ENCODE results near the gene AFMID.
A peak's percentile ranks its signal among the peaks of the same experiment; 100 is the strongest.

Gene AFMID

GRCh38 chr17:78173097-78173715 is 14.0 kb upstream of the AFMID start:
- Histone ChIP-seq H3K36me3 (ENCODE audit: insufficient read depth, low read length) (peaks cover 10% of the 10 kb centered on the region; the same call in 1 of the 2 replicates), H3K4me2 (ENCODE audit: low read depth, low read length, poor library complexity, severe bottlenecking) (no peak overlapping the region), H3K4me3 (ENCODE audit: low read length, poor library complexity, severe bottlenecking) (no peak overlapping the region), H4K20me1 (ENCODE audit: insufficient read depth, low read length, poor library complexity, severe bottlenecking) (peaks cover 15% of the 10 kb centered on the region), H3K9ac (ENCODE audit: low read depth, low read length, poor library complexity, severe bottlenecking) (no peak overlapping the region), H3K27me3 (ENCODE audit: insufficient read depth, low read length, poor library complexity, severe bottlenecking) (no peaks in the 10 kb centered on the region), H3K9me3 (ENCODE audit: insufficient read depth, low read depth, low read length) (no peaks in the 10 kb centered on the region), H2AFZ (ENCODE audit: low read length) (no peak overlapping the region), H3K9me2 (replicated peaks; ENCODE audit: low read depth, low read length) (no peaks in the 10 kb centered on the region), H3F3A (ENCODE audit: low read depth) (no peaks in the 10 kb centered on the region), H3K79me2 (ENCODE audit: insufficient read depth, low read length) (no peaks in the 10 kb centered on the region; the same call in 1 of the 2 replicates), H3K4me1 (ENCODE audit: insufficient read depth, low read length, poor library complexity, severe bottlenecking) (peaks cover 15% of the 10 kb centered on the region)
- TF ChIP-seq EZH2phosphoT487 (IDR thresholded peaks at IDR 0.05; ENCODE audit: borderline replicate concordance) = no peak
- TF ChIP-seq, protein P1, sequence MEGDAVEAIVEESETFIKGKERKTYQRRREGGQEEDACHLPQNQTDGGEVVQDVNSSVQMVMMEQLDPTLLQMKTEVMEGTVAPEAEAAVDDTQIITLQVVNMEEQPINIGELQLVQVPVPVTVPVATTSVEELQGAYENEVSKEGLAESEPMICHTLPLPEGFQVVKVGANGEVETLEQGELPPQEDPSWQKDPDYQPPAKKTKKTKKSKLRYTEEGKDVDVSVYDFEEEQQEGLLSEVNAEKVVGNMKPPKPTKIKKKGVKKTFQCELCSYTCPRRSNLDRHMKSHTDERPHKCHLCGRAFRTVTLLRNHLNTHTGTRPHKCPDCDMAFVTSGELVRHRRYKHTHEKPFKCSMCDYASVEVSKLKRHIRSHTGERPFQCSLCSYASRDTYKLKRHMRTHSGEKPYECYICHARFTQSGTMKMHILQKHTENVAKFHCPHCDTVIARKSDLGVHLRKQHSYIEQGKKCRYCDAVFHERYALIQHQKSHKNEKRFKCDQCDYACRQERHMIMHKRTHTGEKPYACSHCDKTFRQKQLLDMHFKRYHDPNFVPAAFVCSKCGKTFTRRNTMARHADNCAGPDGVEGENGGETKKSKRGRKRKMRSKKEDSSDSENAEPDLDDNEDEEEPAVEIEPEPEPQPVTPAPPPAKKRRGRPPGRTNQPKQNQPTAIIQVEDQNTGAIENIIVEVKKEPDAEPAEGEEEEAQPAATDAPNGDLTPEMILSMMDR (conservative IDR thresholded peaks at IDR 0.05; ENCODE audit: low read length) = no peak

DNA sequence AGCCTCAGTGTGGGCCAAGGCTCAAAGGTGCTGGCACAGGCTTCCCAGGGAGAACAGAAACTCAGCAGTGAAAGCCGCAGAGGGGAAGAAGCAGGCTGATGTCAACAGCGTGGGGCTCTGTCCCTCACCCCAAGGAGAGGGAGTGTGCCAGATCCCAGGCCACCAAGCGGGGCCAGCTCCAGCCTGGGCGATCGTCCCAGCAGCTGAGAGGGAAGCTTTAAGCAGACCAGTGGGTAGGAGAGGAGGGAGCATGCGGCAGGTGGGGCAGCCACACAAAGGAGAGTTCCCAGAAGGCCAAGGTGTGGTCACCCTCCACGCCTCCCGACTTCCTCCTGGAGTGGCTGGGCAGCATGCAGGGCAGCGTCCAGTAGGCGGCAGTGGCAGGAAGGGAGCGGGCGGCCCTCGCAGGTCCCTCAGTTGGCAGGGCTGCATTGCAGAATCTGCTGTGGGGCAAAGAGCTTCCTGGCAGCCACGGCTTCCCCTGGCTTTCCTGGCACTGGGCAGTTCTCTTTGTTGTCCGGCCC is 12.8 kb upstream of the AFMID start:
- H2AFZ ChIP-seq (ENCODE audit: low read length) = no peak overlapping the region
- no peak for TF ChIP-seq EZH2phosphoT487 (IDR thresholded peaks at IDR 0.05; ENCODE audit: borderline replicate concordance)
- TF ChIP-seq, protein P1 (conservative IDR thresholded peaks at IDR 0.05; ENCODE audit: low read length) = no peak
- H4K20me1 ChIP-seq (ENCODE audit: insufficient read depth, low read length, poor library complexity, severe bottlenecking) = peaks cover 9% of the 10 kb centered on the region
- no peaks in the 10 kb centered on the region for H3K9me2 ChIP-seq (replicated peaks; ENCODE audit: low read depth, low read length)
- no peaks in the 10 kb centered on the region for H3K27me3 ChIP-seq (ENCODE audit: insufficient read depth, low read length, poor library complexity, severe bottlenecking)
- no peaks in the 10 kb centered on the region; the same call in 1 of the 2 replicates for H3K79me2 ChIP-seq (ENCODE audit: insufficient read depth, low read length)
- no peaks in the 10 kb centered on the region for H3F3A ChIP-seq (ENCODE audit: low read depth)
- H3K9ac ChIP-seq (ENCODE audit: low read depth, low read length, poor library complexity, severe bottlenecking) = no peak overlapping the region
- peaks cover 10% of the 10 kb centered on the region for H3K4me1 ChIP-seq (ENCODE audit: insufficient read depth, low read length, poor library complexity, severe bottlenecking)
- H3K9me3 ChIP-seq (ENCODE audit: insufficient read depth, low read depth, low read length) = no peaks in the 10 kb centered on the region
- H3K4me3 ChIP-seq (ENCODE audit: low read length, poor library complexity, severe bottlenecking) = no peak overlapping the region
- H3K36me3 ChIP-seq (ENCODE audit: insufficient read depth, low read length) = peaks cover 20% of the 10 kb centered on the region; the same call in 1 of the 2 replicates
- no peak overlapping the region for H3K4me2 ChIP-seq (ENCODE audit: low read depth, low read length, poor library complexity, severe bottlenecking)

DNA sequence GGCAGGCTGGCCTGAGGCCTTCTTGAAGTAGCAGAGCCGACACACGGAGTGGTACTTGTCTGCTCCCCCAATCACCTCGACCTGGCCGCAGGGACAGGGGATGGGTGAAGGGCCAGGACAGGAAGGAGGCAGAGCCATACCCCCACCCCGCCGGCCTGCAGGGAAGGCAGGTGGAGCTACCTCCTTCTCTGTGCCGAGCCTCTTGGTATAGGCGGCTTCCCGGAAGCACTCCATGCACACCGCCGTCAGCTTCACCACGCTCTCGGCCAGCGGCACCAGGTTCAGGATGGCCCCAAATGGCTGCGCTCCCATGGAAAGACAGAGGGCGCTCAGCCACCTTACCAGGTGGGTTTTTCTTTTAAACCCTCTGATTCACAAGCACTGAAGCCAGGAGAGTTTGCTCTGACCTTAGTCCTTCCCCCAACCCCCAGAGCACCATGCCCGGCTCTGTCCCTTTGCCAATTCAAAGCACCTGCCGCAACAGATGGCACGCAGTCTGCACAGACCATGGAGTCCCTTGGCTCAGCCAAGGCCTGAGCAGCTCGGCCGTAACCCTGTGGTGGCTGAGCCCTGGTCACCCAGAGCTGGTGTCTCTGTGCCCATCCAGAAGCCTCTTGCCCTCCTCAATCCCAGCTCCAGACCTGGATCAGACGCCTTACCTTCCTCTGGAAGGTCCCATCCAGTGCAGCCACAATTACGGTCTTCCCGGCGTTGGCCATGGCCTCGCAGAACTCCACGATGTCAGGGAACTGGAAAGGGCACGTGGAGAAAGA is 12.1 kb upstream of the AFMID start:
- H3K79me2 ChIP-seq (ENCODE audit: insufficient read depth, low read length) = no peaks in the 10 kb centered on the region
- no peak overlapping the region for H3K4me3 ChIP-seq (ENCODE audit: low read length, poor library complexity, severe bottlenecking)
- H3K9me2 ChIP-seq (replicated peaks; ENCODE audit: low read depth, low read length) = no peaks in the 10 kb centered on the region
- TF ChIP-seq, protein P1 (conservative IDR thresholded peaks at IDR 0.05; ENCODE audit: low read length) = peak; percentile 17; the same call in 1 of the 2 replicates
- TF ChIP-seq EZH2phosphoT487 (IDR thresholded peaks at IDR 0.05; ENCODE audit: borderline replicate concordance) = no peak
- H3K4me2 ChIP-seq (ENCODE audit: low read depth, low read length, poor library complexity, severe bottlenecking) = no peak overlapping the region
- H3F3A ChIP-seq (ENCODE audit: low read depth) = no peaks in the 10 kb centered on the region
- H3K4me1 ChIP-seq (ENCODE audit: insufficient read depth, low read length, poor library complexity, severe bottlenecking) = peaks cover 4% of the 10 kb centered on the region
- no peak overlapping the region for H3K9ac ChIP-seq (ENCODE audit: low read depth, low read length, poor library complexity, severe bottlenecking)
- no peaks in the 10 kb centered on the region for H3K27me3 ChIP-seq (ENCODE audit: insufficient read depth, low read length, poor library complexity, severe bottlenecking)
- peaks cover 26% of the 10 kb centered on the region; the same call in 1 of the 2 replicates for H3K36me3 ChIP-seq (ENCODE audit: insufficient read depth, low read length)
- no peaks in the 10 kb centered on the region for H3K9me3 ChIP-seq (ENCODE audit: insufficient read depth, low read depth, low read length)
- H4K20me1 ChIP-seq (ENCODE audit: insufficient read depth, low read length, poor library complexity, severe bottlenecking) = peaks cover 2% of the 10 kb centered on the region
- no peak overlapping the region for H2AFZ ChIP-seq (ENCODE audit: low read length)
